HG03066 (cell line): Measurements from ENCODE around the gene C3orf33.

Source experiments
- ATAC-seq: cut with Tn5 transposase; IDR thresholded peaks from one replicate; pipeline ENCODE4 v1.9.1; 2021; ENCODE audit warnings: low read depth; ENCODE audit not compliant: unreplicated experiment

Gene C3orf33

GRCh38 chr3:155790272-155790925 lies 15.7 kb downstream of the C3orf33 start:
- no peak for ATAC-seq

GRCh38 chr3:155785662-155786295 lies 20.3 kb downstream of the C3orf33 start:
- no peak for ATAC-seq

GRCh38 chr3:155782390-155782953 lies 23.6 kb downstream of the C3orf33 start:
- no peak for ATAC-seq

- no peak for ATAC-seq
Observed at GRCh38 chr3:155780291-155780690, 25.8 kb downstream of the C3orf33 start.

GRCh38 chr3:155778462-155778861 lies 27.6 kb downstream of the C3orf33 start:
- ATAC-seq = no peak

- no peak for ATAC-seq
Observed at GRCh38 chr3:155772801-155773200, 33.3 kb downstream of the C3orf33 start.

GRCh38 chr3:155771126-155771525 lies 35.0 kb downstream of the C3orf33 start:
- no peak for ATAC-seq

- no peak for ATAC-seq
Observed at GRCh38 chr3:155766206-155766605, 39.9 kb downstream of the C3orf33 start.

- ATAC-seq = no peak
Observed at GRCh38 chr3:155763870-155764463, 42.1 kb downstream of the C3orf33 start.

GRCh38 chr3:155760653-155761052 lies 45.4 kb downstream of the C3orf33 start:
- ATAC-seq = no peak

GRCh38 chr3:155757577-155757976 lies 48.5 kb downstream of the C3orf33 start:
- no peak for ATAC-seq

GRCh38 chr3:155753038-155753639 lies 52.9 kb downstream of the C3orf33 start:
- peak; percentile 57 for ATAC-seq

- no peak for ATAC-seq
Observed at GRCh38 chr3:155748611-155749365, 57.3 kb downstream of the C3orf33 start.

- ATAC-seq = no peak
Observed at GRCh38 chr3:155747946-155748290, 58.2 kb downstream of the C3orf33 start.

- no peak for ATAC-seq
Observed at GRCh38 chr3:155747286-155747945, 58.7 kb downstream of the C3orf33 start.

- no peak for ATAC-seq
Observed at GRCh38 chr3:155746703-155747102, 59.4 kb downstream of the C3orf33 start.

- ATAC-seq = no peak
Observed at GRCh38 chr3:155745795-155746550, 60.1 kb downstream of the C3orf33 start.

GRCh38 chr3:155744626-155745324 lies 61.3 kb downstream of the C3orf33 start, which contains the start of gene PLCH1:
Gene PLCH1, minus strand, starts transcription at chr3:155745071. Its CDS starts 40,847 bp downstream, at chr3:155704224.
- peak; percentile 43 for ATAC-seq
